ENCODE measurements around the gene GPR146.

The GPR146 gene

DNA sequence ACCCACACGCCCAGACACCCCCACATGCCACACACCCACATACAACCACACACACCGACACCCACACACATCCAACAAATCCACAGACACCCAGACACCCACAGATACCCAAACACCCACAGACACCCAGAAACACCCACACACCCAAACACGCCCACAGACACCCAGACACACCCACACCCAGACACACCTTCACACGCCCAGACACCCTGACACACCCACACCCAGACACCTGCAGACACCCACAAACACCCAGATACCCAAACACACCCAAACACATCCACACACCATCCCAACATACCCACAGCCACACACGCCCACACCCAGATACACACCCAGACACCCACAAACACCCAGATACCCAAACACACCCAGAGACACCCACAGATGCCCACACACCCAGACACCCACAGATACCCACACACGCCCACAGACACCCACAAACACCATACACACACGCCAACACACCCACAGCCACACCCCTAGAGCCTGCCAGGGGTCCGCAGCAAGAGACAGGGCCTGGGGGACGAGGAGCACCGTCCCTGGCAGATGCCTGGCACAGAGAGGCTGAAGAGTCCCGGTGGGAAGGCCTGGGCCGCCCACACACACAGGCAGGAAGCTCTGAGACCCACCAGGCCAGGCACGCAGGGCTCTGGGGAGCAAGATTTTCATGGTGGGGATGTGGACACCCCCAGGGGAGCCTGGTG lies 32.9 kb upstream of the GPR146 start:
- DNase-seq (ENCODE audit: low read depth in 1 of 2, low spot score in 1 of 2): no peak

DNA sequence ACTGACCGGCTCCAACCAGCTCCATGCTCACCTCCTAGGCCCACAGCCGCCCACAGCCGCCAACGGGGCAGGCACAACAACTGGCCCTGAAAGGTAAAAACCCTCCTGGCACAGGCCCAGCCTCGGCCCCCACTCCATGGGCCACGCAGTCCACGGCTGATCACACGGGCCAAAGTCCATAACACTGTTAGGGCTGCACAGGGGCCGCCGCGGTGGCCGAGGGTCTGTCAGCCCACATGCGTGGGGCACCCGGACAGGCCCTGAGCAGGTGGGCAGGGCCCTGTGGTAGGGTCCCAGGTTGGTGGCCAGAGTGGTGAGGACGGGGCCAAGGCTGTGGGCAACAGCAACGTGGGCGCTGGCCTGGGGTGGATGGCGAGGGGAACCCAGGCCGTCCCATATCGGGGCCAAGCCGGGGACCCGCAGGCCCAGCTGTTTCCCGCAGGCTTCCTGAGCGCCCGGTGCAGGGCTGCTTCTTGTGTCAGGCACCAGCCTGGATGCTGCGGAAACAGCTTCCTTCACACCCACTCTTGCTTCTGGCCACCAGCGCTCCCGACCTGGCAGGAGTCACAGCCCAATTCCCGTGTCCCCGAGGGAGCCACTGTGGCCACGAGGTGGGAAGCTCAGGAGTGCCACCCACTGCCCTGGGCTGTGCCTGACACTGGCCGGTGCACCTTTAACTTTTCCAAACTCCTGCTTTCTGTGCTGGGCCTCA lies 32.2 kb upstream of the GPR146 start:
- no peak for DNase-seq (ENCODE audit: low read depth in 1 of 2, low spot score in 1 of 2)

DNA sequence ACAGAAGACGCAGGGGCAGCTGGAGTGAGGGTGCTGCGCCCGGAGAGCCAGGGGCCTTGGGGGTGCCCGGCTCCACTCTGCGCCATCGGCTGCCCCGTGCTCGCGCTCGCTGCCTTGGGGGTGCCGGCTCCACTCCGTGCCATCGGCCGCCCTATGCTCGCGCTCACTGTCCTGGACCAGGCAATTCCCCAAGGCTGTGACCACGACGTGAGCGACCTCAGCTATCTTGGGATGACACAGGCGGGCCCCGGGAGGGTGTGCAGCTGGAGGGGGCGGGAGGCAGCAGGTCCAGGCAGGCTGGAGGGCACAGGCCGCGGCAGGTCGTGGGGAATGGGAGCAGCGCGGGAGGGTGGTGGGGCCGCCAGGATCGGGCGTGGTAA lies 31.6 kb upstream of the GPR146 start:
- DNase-seq (ENCODE audit: low read depth in 1 of 2, low spot score in 1 of 2): no peak

DNA sequence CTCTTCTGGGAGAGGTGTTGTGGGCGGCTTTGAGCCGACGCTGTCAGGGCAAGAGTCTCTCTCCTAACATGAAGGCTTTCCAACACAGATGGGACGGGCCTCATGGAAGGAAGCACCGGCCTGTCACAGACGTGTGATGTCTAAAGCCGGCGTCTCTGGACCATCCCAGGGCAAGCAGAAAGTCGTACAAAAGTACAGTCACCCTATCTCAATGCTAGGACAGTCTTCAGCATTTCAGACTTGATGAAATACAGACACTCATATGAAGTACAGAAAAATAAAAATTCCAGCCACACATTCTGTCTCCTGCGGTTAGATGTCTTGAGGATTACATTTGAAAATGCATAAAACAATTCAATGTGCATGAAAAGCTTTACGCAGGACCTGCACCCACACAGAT lies 30.8 kb upstream of the GPR146 start:
- DNase-seq (ENCODE audit: low read depth in 1 of 2, low spot score in 1 of 2): no peak

DNA sequence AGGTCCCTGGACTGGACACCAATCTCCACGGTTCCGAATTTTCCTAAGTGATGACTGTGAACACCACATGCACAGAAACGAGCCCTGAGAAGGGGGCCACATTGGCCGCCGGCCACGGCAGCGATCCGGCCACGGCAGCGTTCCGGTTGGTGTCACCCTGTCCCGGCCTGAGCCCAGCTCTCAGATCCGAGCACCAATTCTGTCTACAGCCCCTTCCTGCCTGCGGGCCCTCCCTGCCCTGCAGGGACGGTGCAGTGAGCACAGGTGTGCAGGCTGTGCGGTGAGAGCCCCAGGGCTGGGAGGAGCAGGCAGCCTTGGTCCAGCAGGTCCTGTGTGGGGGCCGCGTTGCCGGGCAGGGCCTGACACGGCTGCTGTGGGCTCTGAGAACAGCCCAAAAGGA lies 29.7 kb upstream of the GPR146 start:
- DNase-seq (ENCODE audit: low read depth in 1 of 2, low spot score in 1 of 2): no peak

DNA sequence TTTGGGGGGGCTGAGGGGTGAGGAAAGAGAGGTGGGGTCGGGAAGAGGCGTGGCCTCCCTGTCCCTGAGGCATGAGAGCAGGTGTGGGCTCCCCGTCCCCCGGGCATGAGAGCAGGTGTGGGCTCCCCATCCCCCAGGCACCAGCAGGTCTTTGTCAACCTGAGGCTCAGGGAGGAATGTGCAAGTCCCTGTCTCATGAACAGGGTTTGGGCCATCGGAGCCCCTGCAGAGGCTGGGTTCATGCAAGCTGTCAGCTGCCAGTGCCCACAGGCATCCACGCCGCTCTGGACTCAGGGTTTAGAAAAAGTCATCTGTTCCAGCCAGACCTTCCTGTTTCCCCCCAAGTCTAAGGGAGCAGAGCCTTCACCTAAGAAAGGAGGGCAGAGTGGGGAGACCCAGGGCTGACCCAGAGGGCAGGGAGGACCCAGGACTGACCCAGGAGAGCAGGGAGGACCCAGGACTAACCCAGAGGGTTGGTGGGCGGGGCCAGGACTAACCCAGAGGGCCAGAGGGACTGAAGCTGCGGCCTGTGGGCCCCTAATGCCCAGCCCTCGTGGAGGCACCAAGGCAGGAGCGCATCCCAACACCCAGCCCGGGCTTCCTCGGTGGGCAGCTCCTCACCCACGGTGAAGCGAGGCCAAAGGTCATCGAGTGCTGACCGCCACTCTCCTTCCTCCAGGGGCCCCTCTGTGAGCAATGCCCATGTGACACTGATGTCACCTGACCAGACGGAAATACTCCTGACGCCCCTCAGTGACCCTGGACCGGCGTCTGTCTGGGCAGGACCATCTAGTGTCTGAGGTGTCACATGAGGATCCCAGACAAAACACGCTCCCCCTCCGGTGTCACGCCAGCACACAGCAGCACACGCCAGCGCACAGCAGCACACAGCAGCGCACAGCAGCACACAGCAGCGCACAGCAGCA lies 28.9 kb upstream of the GPR146 start:
- no peak for DNase-seq (ENCODE audit: low read depth in 1 of 2, low spot score in 1 of 2)

DNA sequence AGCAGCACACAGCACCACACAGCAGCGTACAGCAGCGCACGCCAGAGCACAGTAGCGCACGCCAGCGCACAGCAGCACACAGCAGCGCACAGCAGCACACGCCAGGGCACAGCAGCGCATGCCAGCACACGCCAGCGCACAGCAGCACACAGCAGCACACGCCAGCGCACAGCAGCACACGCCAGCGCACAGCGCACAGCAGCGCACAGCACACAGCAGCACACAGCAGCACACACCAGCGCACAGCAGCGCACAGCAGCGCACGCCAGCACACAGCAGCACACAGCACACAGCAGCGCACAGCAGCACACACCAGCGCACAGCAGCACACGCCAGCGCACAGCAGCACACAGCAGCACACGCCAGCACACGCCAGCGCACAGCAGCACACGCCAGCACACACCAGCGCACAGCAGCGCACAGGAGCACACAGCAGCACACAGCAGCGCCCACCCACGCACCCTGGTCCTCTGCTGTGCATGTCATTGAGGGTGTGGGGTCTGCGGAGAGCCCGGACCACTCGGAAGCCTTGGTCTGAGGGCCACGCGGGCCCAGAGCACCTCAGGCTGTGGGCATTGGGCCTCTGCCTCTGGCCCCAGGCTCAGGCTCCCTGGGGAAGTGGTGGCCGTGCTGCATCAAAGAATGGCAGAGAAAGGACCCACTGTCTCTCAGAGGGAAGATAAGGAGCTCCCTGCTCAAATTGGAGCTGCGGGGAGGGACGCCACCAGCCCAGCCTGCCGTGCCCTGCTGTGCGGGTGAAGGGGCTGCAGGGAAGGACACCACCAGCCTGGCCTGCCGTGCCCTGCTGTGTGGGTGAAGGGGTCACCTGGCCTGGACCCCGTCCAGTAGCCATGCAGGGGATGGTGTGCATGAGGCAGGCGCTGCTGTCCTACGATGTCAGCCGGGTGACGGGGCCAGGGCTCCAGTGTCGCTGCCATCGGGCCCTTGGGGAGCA lies 27.5 kb upstream of the GPR146 start:
- no peak for DNase-seq (ENCODE audit: low read depth in 1 of 2, low spot score in 1 of 2)

DNA sequence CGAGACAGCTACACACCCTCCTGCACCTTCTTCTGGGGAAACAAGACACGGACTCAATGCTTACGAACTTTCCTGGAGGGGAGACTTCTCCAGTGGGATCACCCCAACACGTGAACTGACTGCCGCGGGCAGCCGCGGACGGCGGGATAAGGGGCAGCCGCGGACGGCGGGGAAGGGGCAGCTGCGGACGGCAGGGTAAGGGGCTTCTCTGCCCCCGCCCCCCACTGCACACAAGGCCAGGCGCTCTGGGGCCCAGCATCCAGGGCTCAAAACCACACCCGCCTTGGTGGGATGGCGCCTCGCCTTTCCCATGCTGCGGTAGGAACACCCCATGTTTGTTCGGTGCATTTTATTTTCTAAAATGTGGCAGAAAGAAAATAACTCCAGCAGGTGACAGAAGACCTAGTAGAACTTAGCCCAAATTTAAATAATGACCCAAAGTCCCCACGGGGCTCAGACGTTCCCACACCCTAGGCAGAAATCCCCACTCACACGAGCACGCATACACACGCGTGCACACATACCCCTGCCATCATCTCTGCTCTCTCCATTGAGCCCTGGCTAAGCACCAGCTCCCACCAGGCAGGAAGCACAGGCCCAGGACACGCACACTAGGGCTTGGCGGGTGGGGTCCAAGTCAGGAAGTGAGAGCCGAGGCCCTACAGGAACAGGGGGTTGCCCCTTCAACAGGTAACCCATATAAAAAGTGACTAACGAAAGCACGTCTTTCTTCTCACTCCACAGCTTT lies 26.6 kb upstream of the GPR146 start:
- no peak for DNase-seq (ENCODE audit: low read depth in 1 of 2, low spot score in 1 of 2)

DNA sequence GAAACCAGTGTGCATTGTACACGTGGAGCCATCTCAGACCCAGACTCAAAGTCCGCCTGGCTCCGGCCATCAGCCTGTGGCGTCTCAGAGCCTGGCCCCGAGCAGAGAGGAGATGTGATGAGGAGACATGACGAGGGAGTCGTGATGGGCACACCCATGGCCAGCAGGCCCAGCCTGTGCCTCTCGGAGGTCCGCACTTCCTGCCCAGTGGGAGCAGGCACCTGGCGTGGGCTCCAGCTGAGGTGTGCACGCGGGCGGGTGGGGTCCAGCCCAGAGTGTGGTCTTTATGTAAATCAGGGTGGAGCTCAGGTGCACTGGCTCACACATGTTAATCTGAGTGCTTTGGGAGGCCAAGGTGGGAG lies 26.0 kb upstream of the GPR146 start:
- no peak for DNase-seq (ENCODE audit: low read depth in 1 of 2, low spot score in 1 of 2)

DNA sequence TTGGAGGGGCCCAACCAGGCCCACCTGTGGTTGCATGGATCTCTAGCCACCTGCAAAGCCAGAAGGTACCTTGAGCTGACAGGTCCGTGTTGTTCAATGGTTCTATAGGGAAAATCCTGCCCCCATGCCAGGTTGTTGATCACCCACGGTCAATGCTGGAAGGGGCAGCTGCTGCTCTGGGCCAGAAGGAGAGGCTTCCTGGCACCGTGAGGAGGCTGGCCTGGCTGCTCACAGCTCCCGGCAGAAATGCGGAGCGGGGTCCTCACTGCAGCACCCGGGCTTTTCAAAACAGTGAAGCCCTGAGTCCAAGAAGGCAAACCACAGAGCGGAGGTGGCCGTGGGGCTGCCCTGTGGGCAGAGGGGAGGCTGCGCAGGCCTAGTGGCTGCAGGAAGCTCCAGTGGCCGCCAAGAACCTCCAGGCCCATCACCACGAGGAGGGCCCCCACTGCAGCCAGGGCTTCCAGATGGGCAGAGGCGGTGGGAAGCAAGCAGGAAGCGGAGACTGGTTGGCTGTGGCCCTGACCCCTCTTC lies 25.0 kb upstream of the GPR146 start:
- no peak for DNase-seq (ENCODE audit: low read depth in 1 of 2, low spot score in 1 of 2)

DNA sequence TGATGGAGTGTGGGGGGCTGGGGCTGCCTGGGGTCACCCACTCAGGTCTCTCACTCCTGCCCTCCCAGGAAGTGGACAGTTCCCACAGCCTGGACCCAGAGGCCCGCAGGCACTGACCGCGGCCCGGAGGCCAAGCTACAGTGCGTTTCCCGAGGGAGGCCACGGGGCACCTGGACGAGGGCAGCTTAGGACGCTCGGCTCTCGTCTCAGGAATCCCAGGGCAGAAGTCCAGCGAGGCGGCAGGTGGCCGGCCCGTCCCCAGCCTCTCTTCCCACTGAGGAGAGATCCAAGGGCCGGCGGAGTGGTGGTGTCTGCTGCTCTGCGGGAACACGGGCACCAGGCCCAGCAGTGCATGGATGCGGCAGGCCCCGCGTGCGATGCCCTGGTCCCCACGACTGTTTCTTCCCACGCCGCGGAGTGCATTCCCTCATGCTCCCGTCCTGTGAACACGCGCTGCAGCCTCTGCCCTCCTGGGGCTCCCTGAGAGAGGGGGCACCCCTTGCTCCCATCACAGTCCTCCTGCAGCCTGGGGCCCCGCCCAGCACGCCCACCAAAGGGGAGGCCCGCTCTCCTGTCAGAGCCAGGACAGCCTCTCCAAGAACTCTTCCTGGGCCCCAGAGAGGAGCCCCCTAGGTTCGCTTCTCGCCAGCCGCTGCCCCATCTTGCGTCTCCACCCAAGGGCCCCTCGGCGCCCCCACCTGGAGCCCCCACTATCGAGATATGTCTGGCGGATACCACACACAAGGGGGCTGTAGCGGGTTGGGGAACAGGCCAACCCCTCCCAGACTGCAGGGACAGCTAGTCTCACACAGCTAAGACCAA lies 24.3 kb upstream of the GPR146 start:
- no peak for DNase-seq (ENCODE audit: low read depth in 1 of 2, low spot score in 1 of 2)

DNA sequence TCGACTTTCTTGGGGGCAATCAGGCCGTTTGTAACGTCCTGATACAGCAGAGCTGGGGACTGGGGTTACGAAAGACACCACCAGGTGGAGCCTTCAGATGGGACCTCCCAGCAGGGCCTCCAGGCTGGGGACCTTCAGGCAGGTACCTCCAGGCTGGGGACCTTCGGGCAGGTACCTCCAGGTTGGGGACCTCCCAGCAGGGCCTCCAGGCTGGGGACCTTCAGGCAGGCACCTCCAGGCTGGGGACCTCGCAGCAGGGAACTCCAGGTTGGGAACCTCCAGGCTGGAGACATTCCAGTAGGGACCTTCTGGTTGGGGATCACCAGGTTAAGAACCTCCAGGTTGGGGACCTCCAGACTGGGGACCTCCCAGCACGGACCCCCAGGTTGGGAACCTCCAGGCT lies 23.5 kb upstream of the GPR146 start:
- DNase-seq (ENCODE audit: low read depth in 1 of 2, low spot score in 1 of 2): no peak

DNA sequence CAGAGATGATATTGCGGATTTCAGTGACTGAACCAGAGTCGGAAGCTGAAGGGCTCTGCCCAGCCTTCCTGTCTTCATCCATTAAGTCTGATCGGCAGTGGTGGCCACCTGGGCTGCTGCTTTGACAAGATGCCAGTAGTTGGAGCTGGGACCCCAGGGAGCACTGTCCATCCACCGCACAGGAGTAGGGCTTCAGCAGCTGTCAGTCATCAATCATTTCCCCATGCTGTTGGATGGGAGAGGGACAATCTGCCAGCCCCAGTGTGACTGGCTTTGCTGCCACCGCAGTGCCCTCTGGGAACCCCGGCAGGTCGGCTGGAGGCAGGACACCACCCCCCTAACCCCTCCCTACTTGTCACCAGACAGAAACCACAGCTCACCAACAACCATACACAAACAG lies 23.0 kb upstream of the GPR146 start:
- DNase-seq (ENCODE audit: low read depth in 1 of 2, low spot score in 1 of 2): no peak

DNA sequence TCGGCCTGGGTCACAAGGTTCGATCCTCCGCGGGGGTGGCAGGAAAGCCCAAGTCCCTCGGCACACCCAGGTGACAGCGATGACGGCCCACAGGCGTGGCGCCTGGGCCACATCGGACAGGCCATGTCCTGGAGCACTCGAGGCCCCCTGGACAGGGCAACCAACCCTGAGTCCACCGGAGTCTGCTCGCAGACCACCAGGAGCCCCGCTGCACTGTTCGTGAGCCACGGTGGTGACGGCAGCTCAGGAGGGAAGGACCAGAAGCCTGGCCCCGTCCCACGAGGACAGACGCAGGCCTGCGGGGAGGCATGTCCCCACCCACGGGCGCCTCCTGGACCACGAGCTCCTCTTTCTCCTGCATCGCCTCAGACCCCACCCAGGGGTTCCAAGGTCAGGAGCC lies 22.4 kb upstream of the GPR146 start:
- no peak for DNase-seq (ENCODE audit: low read depth in 1 of 2, low spot score in 1 of 2)

DNA sequence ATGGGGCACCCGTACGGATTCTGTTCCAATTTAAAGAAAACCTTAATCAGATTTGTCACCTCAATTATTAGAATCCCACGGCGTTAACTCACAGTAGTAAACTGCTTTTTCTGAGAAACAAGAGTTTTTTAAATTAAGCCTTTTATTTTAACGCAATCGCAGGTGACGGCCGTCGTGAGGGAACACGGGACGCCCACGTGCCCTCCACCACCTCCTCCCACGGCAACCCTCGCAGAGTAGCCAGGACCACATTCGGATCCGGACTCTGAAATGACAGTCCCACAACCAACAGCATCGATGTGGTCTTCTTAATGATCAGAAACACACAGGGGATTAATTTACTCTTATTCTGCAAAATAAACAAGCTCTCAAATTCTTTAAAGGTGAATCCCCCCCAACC lies 22.0 kb upstream of the GPR146 start:
- no peak for DNase-seq (ENCODE audit: low read depth in 1 of 2, low spot score in 1 of 2)

DNA sequence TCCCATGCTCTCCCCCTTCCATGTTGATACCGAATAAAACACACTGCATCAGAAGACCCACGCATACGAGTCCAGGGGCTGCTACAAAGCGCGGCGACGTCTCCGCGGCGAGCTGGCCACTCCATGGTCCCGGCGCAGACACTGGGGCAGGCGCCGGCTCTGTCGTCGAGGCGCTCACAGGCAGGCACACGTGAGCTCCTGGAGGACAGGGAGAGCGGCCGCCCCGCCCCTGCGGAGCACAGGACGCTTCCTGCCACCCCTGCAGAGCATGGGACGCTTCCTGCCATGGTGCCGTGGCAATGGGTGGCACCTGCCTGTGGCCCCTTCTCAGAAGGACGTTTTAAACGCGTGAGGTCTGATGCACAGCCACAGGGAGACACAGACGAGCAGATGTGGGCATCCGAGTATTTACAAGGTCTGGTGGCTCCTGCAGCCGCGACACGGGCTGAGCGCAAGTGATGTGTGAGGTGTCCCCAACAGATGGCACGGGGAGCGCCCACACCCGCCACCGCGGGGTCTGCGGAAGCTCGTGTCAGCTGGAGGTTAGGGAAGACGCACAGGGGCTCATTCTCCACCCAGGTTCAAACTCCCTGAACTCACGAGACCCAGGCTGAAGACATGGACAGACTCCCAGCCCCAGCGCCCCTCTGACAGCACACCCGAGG lies 21.4 kb upstream of the GPR146 start:
- no peak for DNase-seq (ENCODE audit: low read depth in 1 of 2, low spot score in 1 of 2)

DNA sequence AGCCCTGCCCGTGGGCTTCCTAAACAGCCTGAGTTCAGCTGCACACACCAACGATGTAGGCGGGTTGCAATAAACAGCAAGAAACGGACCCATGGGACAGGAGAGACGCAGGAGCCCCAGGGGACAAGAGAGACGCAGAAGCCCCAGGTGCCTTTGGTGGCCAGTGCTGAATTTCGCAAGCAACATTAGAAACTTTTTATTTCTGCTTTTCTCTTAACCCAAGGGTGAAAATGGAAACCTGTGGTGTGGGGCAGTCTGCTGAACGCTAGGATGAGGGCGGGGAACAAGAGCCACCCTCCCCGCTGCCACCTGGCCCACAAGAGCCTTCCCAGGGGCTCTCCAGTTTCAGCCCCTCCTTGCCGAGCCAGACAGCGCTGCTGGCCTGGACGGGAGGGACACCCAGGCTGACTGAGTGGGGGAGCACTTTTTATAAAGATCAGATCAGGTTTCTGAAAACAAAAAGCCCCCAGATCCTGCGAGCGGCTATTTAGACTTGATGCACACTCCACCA lies 20.0 kb upstream of the GPR146 start:
- no peak for DNase-seq (ENCODE audit: low read depth in 1 of 2, low spot score in 1 of 2)
